ENCODE measurements around the gene RBFOX1.

DNA sequence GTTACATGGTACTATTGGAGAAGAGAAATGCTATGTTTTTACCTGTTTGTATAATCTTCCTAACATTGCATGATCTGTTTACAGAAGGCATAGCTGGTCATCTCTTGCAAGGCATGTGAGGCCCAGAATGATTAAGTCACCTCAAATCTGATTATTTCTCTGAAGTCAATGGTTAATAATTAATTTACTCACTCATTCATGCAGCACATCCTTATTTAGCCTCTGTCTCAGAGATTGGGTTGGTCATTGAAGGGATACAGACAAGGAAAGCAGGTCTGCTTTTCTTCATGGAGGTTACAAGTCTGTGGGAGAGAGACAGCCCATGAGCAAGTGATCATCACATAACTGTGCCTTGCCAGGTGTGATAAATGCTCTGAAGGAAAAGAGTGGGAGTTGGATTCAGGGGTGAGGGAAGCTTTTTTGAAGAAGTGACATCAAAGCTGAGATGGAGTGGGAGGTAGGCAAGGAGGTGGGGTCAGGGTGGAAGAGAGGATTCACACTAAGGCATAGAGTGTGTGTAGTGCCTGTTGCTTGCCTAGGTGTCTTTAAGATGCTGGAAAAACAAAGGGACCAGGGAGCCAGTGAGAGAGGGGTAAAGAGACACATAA, 16.3 kb upstream of the RBFOX1 start:
- TF ChIP-seq, protein P1, sequence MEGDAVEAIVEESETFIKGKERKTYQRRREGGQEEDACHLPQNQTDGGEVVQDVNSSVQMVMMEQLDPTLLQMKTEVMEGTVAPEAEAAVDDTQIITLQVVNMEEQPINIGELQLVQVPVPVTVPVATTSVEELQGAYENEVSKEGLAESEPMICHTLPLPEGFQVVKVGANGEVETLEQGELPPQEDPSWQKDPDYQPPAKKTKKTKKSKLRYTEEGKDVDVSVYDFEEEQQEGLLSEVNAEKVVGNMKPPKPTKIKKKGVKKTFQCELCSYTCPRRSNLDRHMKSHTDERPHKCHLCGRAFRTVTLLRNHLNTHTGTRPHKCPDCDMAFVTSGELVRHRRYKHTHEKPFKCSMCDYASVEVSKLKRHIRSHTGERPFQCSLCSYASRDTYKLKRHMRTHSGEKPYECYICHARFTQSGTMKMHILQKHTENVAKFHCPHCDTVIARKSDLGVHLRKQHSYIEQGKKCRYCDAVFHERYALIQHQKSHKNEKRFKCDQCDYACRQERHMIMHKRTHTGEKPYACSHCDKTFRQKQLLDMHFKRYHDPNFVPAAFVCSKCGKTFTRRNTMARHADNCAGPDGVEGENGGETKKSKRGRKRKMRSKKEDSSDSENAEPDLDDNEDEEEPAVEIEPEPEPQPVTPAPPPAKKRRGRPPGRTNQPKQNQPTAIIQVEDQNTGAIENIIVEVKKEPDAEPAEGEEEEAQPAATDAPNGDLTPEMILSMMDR (IDR thresholded peaks at IDR 0.05), result no peak
- no peak for TF ChIP-seq POLR2A (IDR thresholded peaks at IDR 0.05)

All from ovary (tissue), 3 donors.